IMR-90 (cell line): ENCODE measurements around the gene VPS11. TPM values are rescaled to one million over a fixed set of nuclear protein-coding genes. Genes with fewer than 3 reads are reported as not detected.

Source experiments
- ATAC-seq: fragments of 200-7000 bp; cut with Tn5 transposase; 2 replicates; pipeline ENCODE4 v1.9.1; 2020; ENCODE audit warnings: low read depth, mild to moderate bottlenecking, moderate library complexity
- BruUV-seq: library from RNA; stranded (reverse); fragments of 400-500 nt; replicated peaks from 2 replicates; lab custom pipeline; 2021; lab: Mats Ljungman, UMichigan
- CTCF ChIA-PET: fragments of 300-600 bp; formaldehyde crosslinking; extraction: SDS; loops from one replicate; lab custom pipeline; 2021; ENCODE audit warnings: antibody characterized with exemption; lab: Yijun Ruan, JAX
- POLR2A ChIA-PET: fragments of 300-600 bp; sonication (Branson Sonifier 250); formaldehyde crosslinking; loops from one replicate; lab custom pipeline; 2022; ENCODE audit warnings: antibody characterized with exemption; ENCODE audit not compliant: unreplicated experiment; lab: Charles Lee
- DNase-seq: peaks from one replicate; pipeline ENCODE4 v3.0.0; 2013
- H2AFZ ChIP-seq: replicated peaks from 2 replicates; pipeline ENCODE3; 2013; ENCODE audit warnings: low read length, mild to moderate bottlenecking; ENCODE audit not compliant: poor library complexity
- H2AK5ac ChIP-seq: 2 replicates; pipeline ENCODE4 v1.6.1; 2013; ENCODE audit warnings: low read depth, low read length, inconsistent platforms
- H2AK9ac ChIP-seq: replicated peaks from 2 replicates; pipeline ENCODE3; 2013; ENCODE audit warnings: mild to moderate bottlenecking, low read depth, low read length, moderate library complexity; ENCODE audit not compliant: poor library complexity
- H2BK120ac ChIP-seq: 2 replicates; pipeline ENCODE4 v1.6.1; 2013; ENCODE audit warnings: low read depth, low read length, inconsistent platforms
- H2BK15ac ChIP-seq: 3 replicates; pipeline ENCODE4 v1.6.1; 2013; ENCODE audit warnings: low read depth, low read length, inconsistent platforms
- H2BK20ac ChIP-seq: 2 replicates; pipeline ENCODE4 v1.6.1; 2013; ENCODE audit warnings: low read depth, mild to moderate bottlenecking, inconsistent platforms, low read length, moderate library complexity
- H2BK5ac ChIP-seq: 2 replicates; pipeline ENCODE4 v1.6.1; 2013; ENCODE audit warnings: mild to moderate bottlenecking, low read depth, low read length, inconsistent platforms; ENCODE audit not compliant: poor library complexity, severe bottlenecking
- H3K14ac ChIP-seq: replicated peaks from 2 replicates; pipeline ENCODE4 v1.6.1; 2013; ENCODE audit warnings: low read depth, low read length, inconsistent platforms
- H3K18ac ChIP-seq: 2 replicates; pipeline ENCODE4 v1.6.1; 2013; ENCODE audit warnings: low read depth, low read length, control low read depth
- H3K23ac ChIP-seq: 2 replicates; pipeline ENCODE4 v1.6.1; 2013; ENCODE audit warnings: low read depth, low read length, inconsistent platforms
- H3K27ac ChIP-seq: 2 replicates; pipeline ENCODE4 v1.5.1; 2013; ENCODE audit warnings: mild to moderate bottlenecking, control low read depth, low read length; ENCODE audit not compliant: insufficient read depth
- H3K27me3 ChIP-seq: 2 replicates; pipeline ENCODE4 v1.6.1; 2013; ENCODE audit warnings: low read length; ENCODE audit not compliant: control insufficient read depth, insufficient read depth
- H3K36me3 ChIP-seq: 2 replicates; pipeline ENCODE4 v1.6.1; 2013; ENCODE audit warnings: low read length, mixed read lengths; ENCODE audit not compliant: control insufficient read depth, insufficient read depth
- H3K4ac ChIP-seq: 2 replicates; pipeline ENCODE4 v1.6.1; 2013; ENCODE audit warnings: low read depth, low read length, inconsistent platforms
- H3K4me1 ChIP-seq: 2 replicates; pipeline ENCODE4 v1.6.1; 2013; ENCODE audit warnings: low read length, mixed read lengths; ENCODE audit not compliant: control insufficient read depth, insufficient read depth
- H3K4me2 ChIP-seq: 2 replicates; pipeline ENCODE4 v1.6.1; 2013; ENCODE audit warnings: low read depth, mild to moderate bottlenecking, control low read depth, low read length, moderate library complexity
- H3K4me3 ChIP-seq: 2 replicates; pipeline ENCODE4 v1.5.1; 2013; ENCODE audit warnings: low read depth, mild to moderate bottlenecking, control low read depth, low read length, moderate library complexity; ENCODE audit not compliant: insufficient read depth
- H3K56ac ChIP-seq: 2 replicates; pipeline ENCODE4 v1.6.1; 2013; ENCODE audit warnings: low read length, inconsistent platforms; ENCODE audit not compliant: insufficient read depth; ENCODE audit errors: extremely low read depth
- H3K79me1 ChIP-seq, 2 experiments: 2 replicates each; pipeline ENCODE4 v1.6.1; 2013; ENCODE audit warnings: low read length in 2 of 2, inconsistent platforms in 1 of 2, low read depth in 1 of 2
- H3K9ac ChIP-seq: 2 replicates; pipeline ENCODE4 v1.6.1; 2013; ENCODE audit warnings: low read depth, low read length, control low read depth
- H3K9me1 ChIP-seq: 2 replicates; pipeline ENCODE4 v1.6.1; 2013; ENCODE audit warnings: low read length, inconsistent platforms; ENCODE audit not compliant: insufficient read depth
- H3K9me3 ChIP-seq: 2 replicates; pipeline ENCODE4 v1.6.1; 2013; ENCODE audit warnings: low read length; ENCODE audit not compliant: control insufficient read depth, insufficient read depth
- H4K20me1 ChIP-seq: 2 replicates; pipeline ENCODE4 v1.6.1; 2013; ENCODE audit warnings: low read length, inconsistent platforms; ENCODE audit not compliant: insufficient read depth
- H4K5ac ChIP-seq: 2 replicates; pipeline ENCODE4 v1.6.1; 2013; ENCODE audit warnings: mild to moderate bottlenecking, low read depth, low read length, control low read depth
- H4K8ac ChIP-seq, 2 experiments: 2 replicates each; pipeline ENCODE4 v1.6.1; 2013; ENCODE audit warnings: low read depth in 2 of 2, low read length in 2 of 2, control low read depth in 1 of 2, inconsistent platforms in 1 of 2
- H4K91ac ChIP-seq: 2 replicates; pipeline ENCODE4 v1.6.1; 2013; ENCODE audit warnings: low read depth, low read length, inconsistent platforms; ENCODE audit not compliant: insufficient read depth
- BHLHE40 ChIP-seq: fragments of 150-350 bp; IDR thresholded peaks from 2 replicates; pipeline ENCODE4 v1.6.1; 2016; ENCODE audit warnings: mild to moderate bottlenecking, low read depth, low read length
- CEBPB ChIP-seq: IDR thresholded peaks from 2 replicates; pipeline ENCODE4 v1.6.1; 2012; ENCODE audit warnings: low read depth, low read length, improper control_type of control experiment
- CHD1 ChIP-seq: IDR thresholded peaks from 2 replicates; pipeline ENCODE4 v1.6.1; 2012; ENCODE audit warnings: low read depth, low read length, improper control_type of control experiment
- FOS ChIP-seq: fragments of 150-350 bp; IDR thresholded peaks from 2 replicates; pipeline ENCODE4 v1.6.1; 2016; ENCODE audit warnings: low read depth, low read length
- MAFK ChIP-seq: IDR thresholded peaks from 2 replicates; pipeline ENCODE4 v1.6.1; 2012; ENCODE audit warnings: low read depth, low read length, improper control_type of control experiment
- MXI1 ChIP-seq: IDR thresholded peaks from 2 replicates; pipeline ENCODE4 v1.6.1; 2012; ENCODE audit warnings: low read depth, mild to moderate bottlenecking, low read length, moderate library complexity, borderline replicate concordance
- NFE2L2 ChIP-seq: fragments of 150-350 bp; IDR thresholded peaks from 2 replicates; pipeline ENCODE4 v1.6.1; 2016; ENCODE audit warnings: low read depth, mild to moderate bottlenecking, low read length
- RAD21 ChIP-seq: IDR thresholded peaks from 2 replicates; pipeline ENCODE4 v1.6.1; 2012; ENCODE audit warnings: low read length, improper control_type of control experiment
- RFX5 ChIP-seq: IDR thresholded peaks from 2 replicates; pipeline ENCODE4 v1.8.0; 2012; ENCODE audit warnings: low read depth, mild to moderate bottlenecking, low read length, moderate library complexity
- SMC3 ChIP-seq: fragments of 150-350 bp; IDR thresholded peaks from 2 replicates; pipeline ENCODE4 v1.6.1; 2016; ENCODE audit warnings: low read depth, mild to moderate bottlenecking, antibody characterized with exemption, low read length, moderate library complexity
- WGBS, 2 experiments: methylation state at CpG; one replicate each; pipeline versions ENCODE4 v1.1.5 to v1.1.7; 2013; ENCODE audit warnings: missing lambda C conversion rate in 2 of 2; ENCODE audit not compliant: insufficient read length in 1 of 2; ENCODE audit errors: extremely low coverage in 2 of 2; 5-methylcytosine and 5-hydroxymethylcytosine counted together
- dilution Hi-C: fragments of 300-500 bp; cut with HindIII; formaldehyde crosslinking; loops from one replicate; pipeline ENCODE4 v1.14.3; 2018; ENCODE audit warnings: low sequenced_read_pairs; ENCODE audit not compliant: unreplicated experiment
- in situ Hi-C: fragments of 300-500 bp; cut with MboI; formaldehyde crosslinking; loops from 3 replicates; pipeline ENCODE4 v1.14.3; 2019; ENCODE audit warnings: low sequenced_read_pairs, inconsistent platforms, mixed read lengths
- intact Hi-C: fragments of 100-400 bp; cut with micrococcal nuclease; formaldehyde crosslinking; loops from 2 replicates; pipeline ENCODE4 v1.10.0; 2022
- polyA plus RNA-seq, 3 experiments: library from polyadenylated mRNA; depleted of rRNA; stranded (reverse); fragments of >200 nt; gene quantifications; 2 replicates each; pipeline ENCODE4 v1.2.3, GENCODE V29; 2012; ENCODE audit warnings: low replicate concordance in 1 of 3
- total RNA-seq: library from RNA; depleted of rRNA; stranded (reverse); fragments of >200 nt; gene quantifications from 2 replicates; pipeline ENCODE4 v1.2.3, GENCODE V29; 2012
- TF ChIP-seq, protein P1 (sequence below): fragments of 150-350 bp; IDR thresholded peaks from 2 replicates; pipeline ENCODE4 v1.6.1; 2016; ENCODE audit warnings: low read depth, mild to moderate bottlenecking, low read length, moderate library complexity, borderline replicate concordance
- TF ChIP-seq, protein P2 (sequence below): fragments of 150-350 bp; IDR thresholded peaks from 2 replicates; pipeline ENCODE4 v1.6.1; 2017; ENCODE audit warnings: mild to moderate bottlenecking, antibody characterized with exemption, low read length, low read depth

Gene VPS11
- total and polyA plus RNA-seq, 2 of the 4 experiments (the other 2 are of a cell fraction) = 19.7 to 30.5 TPM

DNA sequence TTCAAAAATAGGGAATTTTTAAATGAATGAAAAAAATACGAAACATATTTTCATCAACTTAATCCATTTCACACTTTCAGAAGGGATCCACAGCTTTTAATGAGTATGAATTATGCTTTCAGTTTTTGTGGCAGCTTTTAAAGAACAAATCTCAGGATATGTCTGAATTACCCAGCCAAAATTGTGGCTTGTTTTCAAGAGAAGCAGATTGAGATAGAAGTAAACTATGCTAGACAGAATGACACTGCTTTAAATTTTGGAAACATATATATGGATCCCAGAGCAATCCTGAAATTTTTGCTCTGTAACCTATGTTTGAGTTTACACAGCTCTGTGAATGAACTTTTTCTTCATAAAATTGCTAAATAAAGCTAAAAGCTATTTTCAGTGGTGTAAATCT lies 51.3 kb downstream of the VPS11 start:
- Histone ChIP-seq H2AK5ac (no peak overlapping the region), H3K14ac (no peak overlapping the region), H3K9me1 (peaks cover 4% of the 10 kb centered on the region), H2AK9ac (no peak overlapping the region), H2AFZ (no peak overlapping the region), H3K79me1 (peaks cover 10 to 25% of the 10 kb centered on the region in 2 experiments), H4K5ac (no peak overlapping the region), H3K27me3 (no peaks in the 10 kb centered on the region), H2BK15ac (no peak overlapping the region), H3K23ac (no peak overlapping the region), H2BK20ac (no peak overlapping the region), H4K8ac (no peak overlapping the region), H2BK120ac (no peak overlapping the region), H3K9ac (no peak overlapping the region), H2BK5ac (no peak overlapping the region), H3K27ac (no peak overlapping the region), H3K4me2 (no peak overlapping the region), H3K9me3 (no peaks in the 10 kb centered on the region), H3K18ac (no peak overlapping the region), H3K4me3 (no peak overlapping the region), H3K4me1 (peaks cover 1% of the 10 kb centered on the region; the same call in 1 of the 2 replicates), H3K36me3 (peaks cover 13% of the 10 kb centered on the region), H3K4ac (no peak overlapping the region), H4K20me1 (no peaks in the 10 kb centered on the region; the same call in 1 of the 2 replicates), H4K91ac (no peak overlapping the region), H3K56ac (no peak overlapping the region)
- TF ChIP-seq CEBPB = no peak
- TF ChIP-seq, protein P1, sequence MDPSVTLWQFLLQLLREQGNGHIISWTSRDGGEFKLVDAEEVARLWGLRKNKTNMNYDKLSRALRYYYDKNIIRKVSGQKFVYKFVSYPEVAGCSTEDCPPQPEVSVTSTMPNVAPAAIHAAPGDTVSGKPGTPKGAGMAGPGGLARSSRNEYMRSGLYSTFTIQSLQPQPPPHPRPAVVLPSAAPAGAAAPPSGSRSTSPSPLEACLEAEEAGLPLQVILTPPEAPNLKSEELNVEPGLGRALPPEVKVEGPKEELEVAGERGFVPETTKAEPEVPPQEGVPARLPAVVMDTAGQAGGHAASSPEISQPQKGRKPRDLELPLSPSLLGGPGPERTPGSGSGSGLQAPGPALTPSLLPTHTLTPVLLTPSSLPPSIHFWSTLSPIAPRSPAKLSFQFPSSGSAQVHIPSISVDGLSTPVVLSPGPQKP = no peak
- TF ChIP-seq RAD21 = no peak
- TF ChIP-seq CHD1 = no peak
- TF ChIP-seq FOS = no peak
- TF ChIP-seq BHLHE40 = no peak
- no peak for TF ChIP-seq SMC3
- TF ChIP-seq MAFK = no peak
- TF ChIP-seq MXI1 = no peak
- no peak for TF ChIP-seq RFX5
- no peak for TF ChIP-seq NFE2L2
- TF ChIP-seq, protein P2, sequence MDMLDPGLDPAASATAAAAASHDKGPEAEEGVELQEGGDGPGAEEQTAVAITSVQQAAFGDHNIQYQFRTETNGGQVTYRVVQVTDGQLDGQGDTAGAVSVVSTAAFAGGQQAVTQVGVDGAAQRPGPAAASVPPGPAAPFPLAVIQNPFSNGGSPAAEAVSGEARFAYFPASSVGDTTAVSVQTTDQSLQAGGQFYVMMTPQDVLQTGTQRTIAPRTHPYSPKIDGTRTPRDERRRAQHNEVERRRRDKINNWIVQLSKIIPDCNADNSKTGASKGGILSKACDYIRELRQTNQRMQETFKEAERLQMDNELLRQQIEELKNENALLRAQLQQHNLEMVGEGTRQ = no peak
- ATAC-seq = no peak
- CTCF ChIA-PET = no interaction called here
- no peak for DNase-seq
- dilution Hi-C loops = no loop called here
- no CpG with 5 or more reads among the region's 1 CpG for WGBS, 2 experiments
- no TSS peak for BruUV-seq
- intact Hi-C loops = no loop called here
- POLR2A ChIA-PET = interaction anchor here (0.6 kb wide), 1 partner anchor 570 kb away, joined by 3 read pairs; no protein-coding TSS in a partner anchor
- in situ Hi-C loops = no loop called here
